ENCODE data around the gene SLC50A1.

DNA sequence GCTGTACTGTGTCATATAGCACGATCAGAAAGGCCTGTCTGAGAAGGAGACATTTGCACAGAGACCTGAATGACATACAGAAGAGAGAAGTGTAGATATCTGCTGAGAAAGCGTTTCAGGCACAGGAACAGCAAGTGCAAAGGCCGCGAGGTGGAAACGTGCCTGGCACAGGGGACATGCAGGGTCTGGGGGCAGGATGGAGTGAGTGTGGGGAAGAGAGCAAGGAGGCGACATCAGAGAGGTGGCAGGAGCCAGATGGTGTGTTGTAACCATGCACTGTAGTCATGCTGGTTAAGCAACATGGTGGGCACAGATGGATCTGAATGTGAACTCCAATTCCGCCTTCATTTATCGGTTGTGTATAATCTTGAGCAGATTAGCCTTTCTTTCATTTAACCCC is 24.5 kb downstream of the SLC50A1 start:
- TF ChIP-seq, protein P1, sequence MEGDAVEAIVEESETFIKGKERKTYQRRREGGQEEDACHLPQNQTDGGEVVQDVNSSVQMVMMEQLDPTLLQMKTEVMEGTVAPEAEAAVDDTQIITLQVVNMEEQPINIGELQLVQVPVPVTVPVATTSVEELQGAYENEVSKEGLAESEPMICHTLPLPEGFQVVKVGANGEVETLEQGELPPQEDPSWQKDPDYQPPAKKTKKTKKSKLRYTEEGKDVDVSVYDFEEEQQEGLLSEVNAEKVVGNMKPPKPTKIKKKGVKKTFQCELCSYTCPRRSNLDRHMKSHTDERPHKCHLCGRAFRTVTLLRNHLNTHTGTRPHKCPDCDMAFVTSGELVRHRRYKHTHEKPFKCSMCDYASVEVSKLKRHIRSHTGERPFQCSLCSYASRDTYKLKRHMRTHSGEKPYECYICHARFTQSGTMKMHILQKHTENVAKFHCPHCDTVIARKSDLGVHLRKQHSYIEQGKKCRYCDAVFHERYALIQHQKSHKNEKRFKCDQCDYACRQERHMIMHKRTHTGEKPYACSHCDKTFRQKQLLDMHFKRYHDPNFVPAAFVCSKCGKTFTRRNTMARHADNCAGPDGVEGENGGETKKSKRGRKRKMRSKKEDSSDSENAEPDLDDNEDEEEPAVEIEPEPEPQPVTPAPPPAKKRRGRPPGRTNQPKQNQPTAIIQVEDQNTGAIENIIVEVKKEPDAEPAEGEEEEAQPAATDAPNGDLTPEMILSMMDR (IDR thresholded peaks at IDR 0.05 in 8 of 11, conservative IDR thresholded peaks at IDR 0.05 in 3 of 11): no peak
- no peak for TF ChIP-seq POLR2A (IDR thresholded peaks at IDR 0.05)
